WERI-Rb-1 (cell line): ENCODE data around the gene STIM1.

Experiments used
- DNase-seq: peaks from one replicate; pipeline ENCODE4 v3.0.0-alpha.2; 2020
- H3K27ac ChIP-seq: fragments of 250-450 bp; sonication (Bioruptor Pico); 2 replicates; pipeline ENCODE4 v1.5.1; 2020; ENCODE audit warnings: mild to moderate bottlenecking, moderate library complexity
- H3K27me3 ChIP-seq: fragments of 250-450 bp; sonication (Bioruptor Pico); 2 replicates; pipeline ENCODE4 v1.5.1; 2021; ENCODE audit warnings: mild to moderate bottlenecking, low read depth, moderate library complexity; ENCODE audit not compliant: insufficient read depth, severe bottlenecking
- H3K36me3 ChIP-seq: fragments of 250-450 bp; sonication (Bioruptor Pico); 2 replicates; pipeline ENCODE4 v1.5.1; 2020; ENCODE audit warnings: mild to moderate bottlenecking, moderate library complexity
- H3K4me3 ChIP-seq: 2 replicates; pipeline ENCODE4 v1.5.1; 2011; ENCODE audit warnings: low read depth, mild to moderate bottlenecking, control low read depth, low read length
- H3K9me3 ChIP-seq: fragments of 250-450 bp; sonication (Bioruptor Pico); 2 replicates; pipeline ENCODE4 v1.5.1; 2021; ENCODE audit warnings: mild to moderate bottlenecking, moderate library complexity; ENCODE audit not compliant: severe bottlenecking
- TF ChIP-seq, protein P1 (sequence below): IDR thresholded peaks from 2 replicates; pipeline ENCODE4 v1.5.1; 2011; ENCODE audit warnings: low read depth, mild to moderate bottlenecking, control low read depth, inconsistent platforms, low read length

The STIM1 gene

DNA sequence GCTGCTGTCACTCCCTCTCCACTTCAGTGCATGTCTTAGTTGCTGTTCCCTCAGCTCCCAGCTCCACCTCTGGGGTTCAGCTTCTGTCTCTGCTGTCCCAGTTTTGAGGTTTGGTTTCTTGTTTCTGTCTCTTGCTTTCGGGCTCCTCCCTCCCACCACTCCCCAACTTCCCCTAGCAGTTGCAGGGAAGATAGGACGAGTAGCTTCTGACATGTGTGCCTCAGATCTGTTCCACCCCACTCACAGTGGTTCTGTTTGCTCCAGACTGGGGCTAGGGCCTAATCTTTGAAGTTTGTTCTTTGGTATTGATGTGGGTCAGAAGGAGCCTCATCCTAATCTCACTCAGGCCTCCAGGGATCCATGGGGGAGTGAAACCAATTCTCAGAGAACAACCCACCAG lies 236.6 kb downstream of the STIM1 start:
- Histone ChIP-seq H3K9me3 (no peaks in the 10 kb centered on the region), H3K27ac (no peak overlapping the region), H3K27me3 (no peaks in the 10 kb centered on the region), H3K4me3 (no peak overlapping the region), H3K36me3 (peaks cover 22% of the 10 kb centered on the region)
- TF ChIP-seq, protein P1, sequence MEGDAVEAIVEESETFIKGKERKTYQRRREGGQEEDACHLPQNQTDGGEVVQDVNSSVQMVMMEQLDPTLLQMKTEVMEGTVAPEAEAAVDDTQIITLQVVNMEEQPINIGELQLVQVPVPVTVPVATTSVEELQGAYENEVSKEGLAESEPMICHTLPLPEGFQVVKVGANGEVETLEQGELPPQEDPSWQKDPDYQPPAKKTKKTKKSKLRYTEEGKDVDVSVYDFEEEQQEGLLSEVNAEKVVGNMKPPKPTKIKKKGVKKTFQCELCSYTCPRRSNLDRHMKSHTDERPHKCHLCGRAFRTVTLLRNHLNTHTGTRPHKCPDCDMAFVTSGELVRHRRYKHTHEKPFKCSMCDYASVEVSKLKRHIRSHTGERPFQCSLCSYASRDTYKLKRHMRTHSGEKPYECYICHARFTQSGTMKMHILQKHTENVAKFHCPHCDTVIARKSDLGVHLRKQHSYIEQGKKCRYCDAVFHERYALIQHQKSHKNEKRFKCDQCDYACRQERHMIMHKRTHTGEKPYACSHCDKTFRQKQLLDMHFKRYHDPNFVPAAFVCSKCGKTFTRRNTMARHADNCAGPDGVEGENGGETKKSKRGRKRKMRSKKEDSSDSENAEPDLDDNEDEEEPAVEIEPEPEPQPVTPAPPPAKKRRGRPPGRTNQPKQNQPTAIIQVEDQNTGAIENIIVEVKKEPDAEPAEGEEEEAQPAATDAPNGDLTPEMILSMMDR: no peak
- no peak for DNase-seq

DNA sequence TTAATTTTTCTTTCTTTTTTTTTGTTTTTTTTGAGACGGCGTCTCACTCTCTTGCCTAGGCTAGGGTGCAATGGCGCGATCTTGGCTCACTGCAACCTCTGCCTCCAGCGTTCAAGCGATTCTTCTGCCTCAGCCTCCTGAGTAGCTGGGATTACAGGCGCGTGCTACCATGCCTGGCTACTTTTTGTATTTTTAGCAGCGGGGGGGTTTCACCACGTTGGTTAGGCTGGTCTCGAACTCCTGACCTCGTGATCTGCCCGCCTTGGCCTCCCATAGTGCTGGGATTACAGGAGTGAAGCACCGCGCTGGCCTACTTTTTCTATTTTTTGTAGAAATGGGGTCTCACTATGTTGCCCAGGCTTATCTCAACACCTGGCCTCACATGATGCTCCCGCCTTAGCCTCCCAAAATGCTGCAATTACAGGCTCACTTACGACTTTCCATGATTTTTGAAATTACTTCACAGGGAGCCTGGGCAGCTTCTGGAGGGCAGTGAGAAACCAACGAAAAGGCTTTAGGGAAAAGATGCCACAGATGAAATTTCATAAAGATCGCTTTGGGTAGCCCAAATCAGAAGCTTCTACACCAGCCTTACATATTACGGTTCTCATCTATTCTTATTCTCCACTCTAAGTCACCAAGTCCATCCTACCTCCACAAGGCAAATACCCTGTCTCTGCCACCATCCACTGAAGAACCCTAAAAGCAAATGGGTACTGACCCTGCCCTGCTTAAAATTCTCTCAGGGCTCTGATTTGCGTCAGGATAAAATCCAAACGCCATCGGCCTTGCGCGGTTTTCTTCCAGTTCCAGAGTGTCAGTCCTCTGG lies 238.3 kb downstream of the STIM1 start:
- Histone ChIP-seq H3K9me3 (no peaks in the 10 kb centered on the region), H3K27ac (peak overlapping the region; percentile 97), H3K36me3 (peaks cover 28% of the 10 kb centered on the region), H3K27me3 (no peaks in the 10 kb centered on the region), H3K4me3 (peak overlapping the region; percentile 95)
- TF ChIP-seq, protein P1: no peak
- no peak for DNase-seq

DNA sequence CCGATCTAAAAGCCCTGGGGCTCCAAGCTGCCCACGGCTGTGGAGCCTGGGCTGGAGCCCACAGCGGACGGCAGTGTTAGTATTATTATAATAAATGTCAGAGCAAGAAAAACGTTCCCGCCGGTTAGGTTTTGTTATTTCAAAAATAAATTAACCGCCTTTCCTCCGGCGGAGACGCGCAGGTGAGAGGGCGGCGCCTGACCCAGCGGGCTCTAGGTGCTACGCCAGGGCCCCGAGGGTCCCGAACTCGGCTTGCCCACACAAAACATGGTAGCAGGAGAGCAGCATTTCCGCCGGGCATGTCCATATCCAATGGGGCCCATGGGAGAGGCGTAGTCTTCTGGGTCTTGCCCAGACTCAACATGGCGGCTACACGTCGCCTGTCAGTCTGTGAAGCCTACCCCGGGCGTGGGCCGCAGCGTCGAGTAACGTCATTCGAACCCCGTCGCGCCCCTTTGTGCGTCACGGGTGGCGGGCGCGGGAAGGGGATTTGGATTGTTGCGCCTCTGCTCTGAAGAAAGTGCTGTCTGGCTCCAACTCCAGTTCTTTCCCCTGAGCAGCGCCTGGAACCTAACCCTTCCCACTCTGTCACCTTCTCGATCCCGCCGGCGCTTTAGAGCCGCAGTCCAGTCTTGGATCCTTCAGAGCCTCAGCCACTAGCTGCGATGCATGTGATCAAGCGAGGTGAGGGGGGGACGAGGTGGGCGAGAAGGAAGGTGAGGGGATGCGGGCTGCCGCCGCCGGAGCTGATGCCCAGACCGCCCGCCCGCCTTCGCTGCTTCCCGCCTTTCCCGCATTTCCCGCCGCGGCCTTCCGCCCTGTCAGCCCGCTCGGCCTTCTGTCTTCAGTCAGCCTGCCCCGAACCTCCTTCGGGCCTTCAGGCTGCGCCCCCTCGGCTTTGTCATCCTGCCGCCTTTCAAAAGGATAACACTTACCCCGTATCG lies 239.2 kb downstream of the STIM1 start, which contains the start of gene RRM1:
TSS of gene RRM1 (plus strand) at position 452 of the 944 bp plus-strand sequence. CDS start at position 666, 214 bp downstream.
- TF ChIP-seq, protein P1: no peak
- DNase-seq: peak; percentile 98
- H3K9me3 ChIP-seq: no peaks in the 10 kb centered on the region
- H3K27ac ChIP-seq: peak within 1 kb of the TSS; percentile 97
- no peaks in the 10 kb centered on the region for H3K27me3 ChIP-seq
- peak within 1 kb of the TSS; percentile 95 for H3K4me3 ChIP-seq
- H3K36me3 ChIP-seq: peaks cover 33% of the 10 kb centered on the region

DNA sequence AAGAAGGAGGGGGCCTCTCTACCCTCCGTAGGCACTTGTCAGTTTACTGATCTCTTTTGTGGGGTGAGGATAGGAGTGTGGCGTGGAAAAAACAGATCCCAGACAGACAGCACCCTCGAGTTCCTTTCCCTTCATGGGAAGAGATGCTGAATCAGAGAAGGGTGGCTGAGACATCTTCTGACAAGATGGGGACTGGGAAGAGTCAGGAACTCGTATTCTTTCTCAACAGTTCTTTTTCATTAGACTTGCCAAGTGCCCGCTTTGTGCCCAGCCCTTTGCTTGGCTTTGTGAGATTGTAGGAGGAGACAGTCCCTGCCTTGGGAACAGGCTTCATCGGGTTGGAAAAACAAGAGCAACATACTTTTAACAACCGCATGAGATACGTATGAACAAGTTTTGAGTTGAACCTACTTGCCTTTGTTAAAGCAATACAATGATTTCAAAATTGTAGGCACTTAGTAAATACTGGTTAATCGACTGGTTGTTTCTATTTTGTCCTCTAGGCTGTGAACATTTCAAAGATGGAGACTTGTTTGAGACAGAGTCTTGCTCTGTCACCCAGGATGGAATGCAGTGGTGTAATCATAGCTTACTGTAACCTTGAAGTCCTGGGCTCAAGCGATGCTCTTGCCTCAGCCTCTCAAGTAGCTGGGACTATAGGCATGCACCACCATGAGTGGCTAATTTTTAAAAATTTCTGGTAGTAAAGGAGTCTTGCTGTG lies 240.2 kb downstream of the STIM1 start:
- TF ChIP-seq, protein P1: no peak
- peak overlapping the region; percentile 97 for H3K27ac ChIP-seq
- DNase-seq: no peak

DNA sequence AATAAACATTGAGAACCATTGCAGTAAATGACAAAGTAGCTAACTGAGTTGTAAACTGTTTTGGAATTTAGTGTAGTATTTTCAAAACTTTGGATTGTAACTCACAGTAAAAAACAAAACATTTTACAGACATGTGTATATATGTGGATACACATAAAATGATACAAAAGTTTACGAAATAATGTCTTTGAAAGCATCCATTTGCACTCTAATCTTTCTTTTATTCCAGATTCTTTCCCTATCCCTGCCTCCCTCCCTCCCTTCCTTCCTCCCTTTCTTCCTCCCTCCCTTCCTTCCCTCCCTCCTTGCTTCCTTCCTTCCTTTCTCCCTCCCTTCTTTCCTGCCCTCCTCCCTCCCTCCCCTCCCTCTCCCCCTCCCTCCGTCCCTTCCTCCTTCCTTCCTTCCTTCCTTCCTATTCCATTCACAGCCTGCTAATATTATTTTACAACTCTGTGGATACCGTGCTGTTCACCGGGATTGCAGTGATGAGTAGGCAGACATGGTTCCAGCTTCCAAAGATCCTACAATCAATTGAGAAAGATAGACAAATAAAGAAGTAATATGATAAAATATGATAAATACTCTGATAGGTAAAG lies 242.7 kb downstream of the STIM1 start:
- Histone ChIP-seq H3K4me3 (no peak overlapping the region), H3K9me3 (no peaks in the 10 kb centered on the region), H3K27ac (no peak overlapping the region), H3K36me3 (peaks cover 54% of the 10 kb centered on the region), H3K27me3 (no peaks in the 10 kb centered on the region)
- TF ChIP-seq, protein P1: no peak
- DNase-seq: no peak

More for the DNA sequence above, 240.2 kb downstream of the STIM1 start:
- Histone ChIP-seq H3K27me3 (no peaks in the 10 kb centered on the region), H3K4me3 (peak overlapping the region; percentile 95), H3K36me3 (peaks cover 40% of the 10 kb centered on the region), H3K9me3 (no peaks in the 10 kb centered on the region)
